ENCODE results near the gene GPC6.

Gene GPC6

GRCh38 chr13:93266681-93267080 is 40.1 kb downstream of the GPC6 start:
- no peaks in the 10 kb centered on the region for H3K27me3 ChIP-seq (ENCODE audit: low read depth)
- H3K36me3 ChIP-seq (replicated peaks): no peaks in the 10 kb centered on the region
- H3K4me1 ChIP-seq: peaks cover 18% of the 10 kb centered on the region
- in situ Hi-C loops (cut with MboI; ENCODE audit: low sequenced_read_pairs): no loop called here
- DNase-seq (ENCODE audit: low spot score in 2 of 2): peak in 1 of 2 experiments; percentile 57
- no peak overlapping the region for H3K4me3 ChIP-seq
- no peaks in the 10 kb centered on the region for H3K9me3 ChIP-seq

GRCh38 chr13:93268327-93269028 is 41.9 kb downstream of the GPC6 start:
- in situ Hi-C loops (cut with MboI; ENCODE audit: low sequenced_read_pairs): no loop called here
- no peaks in the 10 kb centered on the region for H3K9me3 ChIP-seq
- H3K4me1 ChIP-seq: peaks cover 18% of the 10 kb centered on the region
- no peak for DNase-seq (ENCODE audit: low spot score in 2 of 2)
- H3K27me3 ChIP-seq (ENCODE audit: low read depth): no peaks in the 10 kb centered on the region
- H3K4me3 ChIP-seq: no peak overlapping the region
- no peaks in the 10 kb centered on the region for H3K36me3 ChIP-seq (replicated peaks)

GRCh38 chr13:93270769-93271742 is 44.4 kb downstream of the GPC6 start:
- in situ Hi-C loops (cut with MboI; ENCODE audit: low sequenced_read_pairs): no loop called here
- Histone ChIP-seq H3K27me3 (ENCODE audit: low read depth) (no peaks in the 10 kb centered on the region), H3K9me3 (no peaks in the 10 kb centered on the region), H3K4me1 (peaks cover 18% of the 10 kb centered on the region), H3K36me3 (replicated peaks) (no peaks in the 10 kb centered on the region), H3K4me3 (no peak overlapping the region)
- peak in 1 of 2 experiments; percentile 57 for DNase-seq (ENCODE audit: low spot score in 2 of 2)

GRCh38 chr13:93279982-93280381 is 53.4 kb downstream of the GPC6 start:
- peak in 1 of 2 experiments; percentile 27 for DNase-seq (ENCODE audit: low spot score in 2 of 2)
- Histone ChIP-seq H3K36me3 (replicated peaks) (no peaks in the 10 kb centered on the region), H3K9me3 (no peaks in the 10 kb centered on the region), H3K4me3 (no peak overlapping the region), H3K27me3 (ENCODE audit: low read depth) (no peaks in the 10 kb centered on the region), H3K4me1 (peaks cover 38% of the 10 kb centered on the region)
- in situ Hi-C loops (cut with MboI; ENCODE audit: low sequenced_read_pairs): no loop called here

- Histone ChIP-seq H3K9me3 (no peaks in the 10 kb centered on the region), H3K27me3 (ENCODE audit: low read depth) (no peaks in the 10 kb centered on the region), H3K4me3 (no peak overlapping the region), H3K4me1 (peaks cover 38% of the 10 kb centered on the region), H3K36me3 (replicated peaks) (no peaks in the 10 kb centered on the region)
- DNase-seq (ENCODE audit: low spot score in 2 of 2): no peak
- in situ Hi-C loops (cut with MboI; ENCODE audit: low sequenced_read_pairs): no loop called here
These were observed 54.1 kb downstream of the GPC6 start for GRCh38 chr13:93280688-93281087.

DNA sequence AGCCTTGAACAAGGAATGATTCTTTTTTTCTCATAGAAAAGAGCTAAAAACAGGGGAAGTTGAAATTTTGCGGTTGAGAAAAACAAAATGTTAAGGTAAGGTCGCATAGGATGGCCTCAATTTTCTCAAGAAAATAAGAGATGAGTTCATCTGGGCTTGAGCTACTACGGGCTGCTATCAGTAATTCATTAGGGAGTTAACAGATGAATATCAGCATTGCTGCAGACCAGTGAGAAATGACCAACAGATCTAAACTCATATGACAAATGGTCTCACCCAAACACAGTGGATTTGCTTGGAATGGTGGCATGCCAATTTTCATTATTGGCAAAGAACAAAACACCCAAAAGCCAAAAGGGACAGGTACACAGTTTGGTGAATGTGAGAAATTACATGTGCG is 56.6 kb downstream of the GPC6 start:
- H3K9me3 ChIP-seq: no peaks in the 10 kb centered on the region
- no peak for DNase-seq (ENCODE audit: low spot score in 2 of 2)
- no peaks in the 10 kb centered on the region for H3K36me3 ChIP-seq (replicated peaks)
- in situ Hi-C loops (cut with MboI; ENCODE audit: low sequenced_read_pairs): no loop called here
- no peak overlapping the region for H3K4me3 ChIP-seq
- H3K27me3 ChIP-seq (ENCODE audit: low read depth): no peaks in the 10 kb centered on the region
- peaks cover 24% of the 10 kb centered on the region for H3K4me1 ChIP-seq

GRCh38 chr13:93284064-93284463 is 57.5 kb downstream of the GPC6 start:
- Histone ChIP-seq H3K4me3 (no peak overlapping the region), H3K27me3 (ENCODE audit: low read depth) (no peaks in the 10 kb centered on the region), H3K9me3 (no peaks in the 10 kb centered on the region), H3K36me3 (replicated peaks) (no peaks in the 10 kb centered on the region), H3K4me1 (peaks cover 19% of the 10 kb centered on the region)
- peak in 1 of 2 experiments; percentile 30 for DNase-seq (ENCODE audit: low spot score in 2 of 2)
- in situ Hi-C loops (cut with MboI; ENCODE audit: low sequenced_read_pairs): no loop called here

GRCh38 chr13:93286047-93286446 is 59.4 kb downstream of the GPC6 start:
- Histone ChIP-seq H3K36me3 (replicated peaks) (no peaks in the 10 kb centered on the region), H3K9me3 (no peaks in the 10 kb centered on the region), H3K4me3 (no peak overlapping the region), H3K27me3 (ENCODE audit: low read depth) (no peaks in the 10 kb centered on the region), H3K4me1 (peaks cover 6% of the 10 kb centered on the region)
- no peak for DNase-seq (ENCODE audit: low spot score in 2 of 2)
- in situ Hi-C loops (cut with MboI; ENCODE audit: low sequenced_read_pairs): no loop called here

DNA sequence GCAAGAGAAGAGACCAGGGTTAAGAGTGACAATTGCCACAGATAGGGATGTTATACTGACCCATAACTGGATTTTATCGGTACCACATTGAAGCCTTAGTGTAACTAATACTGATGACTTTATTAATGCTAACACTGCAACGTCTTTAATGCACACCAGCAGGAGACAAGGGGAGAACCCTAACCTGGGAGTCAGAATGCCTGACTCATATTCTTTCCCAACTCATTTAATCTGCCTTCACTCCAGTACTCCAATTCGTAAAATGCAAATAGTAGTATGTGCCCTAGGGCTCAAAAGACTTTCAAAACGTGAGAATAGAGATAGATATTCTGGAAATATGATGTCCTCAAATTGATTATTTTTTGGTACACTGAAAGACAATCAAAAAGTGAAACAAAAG is 62.4 kb downstream of the GPC6 start:
- no peak for DNase-seq (ENCODE audit: low spot score in 2 of 2)
- no peaks in the 10 kb centered on the region for H3K27me3 ChIP-seq (ENCODE audit: low read depth)
- H3K36me3 ChIP-seq (replicated peaks): no peaks in the 10 kb centered on the region
- no peak overlapping the region for H3K4me3 ChIP-seq
- H3K4me1 ChIP-seq: peaks cover under 1% of the 10 kb centered on the region; the same call in 1 of the 2 replicates
- in situ Hi-C loops (cut with MboI; ENCODE audit: low sequenced_read_pairs): no loop called here
- H3K9me3 ChIP-seq: no peaks in the 10 kb centered on the region

- Histone ChIP-seq H3K4me3 (no peak overlapping the region), H3K9me3 (no peaks in the 10 kb centered on the region), H3K27me3 (ENCODE audit: low read depth) (no peaks in the 10 kb centered on the region), H3K36me3 (replicated peaks) (no peaks in the 10 kb centered on the region), H3K4me1 (no peaks in the 10 kb centered on the region)
- DNase-seq (ENCODE audit: low spot score in 2 of 2): no peak
- in situ Hi-C loops (cut with MboI; ENCODE audit: low sequenced_read_pairs): no loop called here
These were observed 63.2 kb downstream of the GPC6 start for GRCh38 chr13:93289842-93290241.

DNA sequence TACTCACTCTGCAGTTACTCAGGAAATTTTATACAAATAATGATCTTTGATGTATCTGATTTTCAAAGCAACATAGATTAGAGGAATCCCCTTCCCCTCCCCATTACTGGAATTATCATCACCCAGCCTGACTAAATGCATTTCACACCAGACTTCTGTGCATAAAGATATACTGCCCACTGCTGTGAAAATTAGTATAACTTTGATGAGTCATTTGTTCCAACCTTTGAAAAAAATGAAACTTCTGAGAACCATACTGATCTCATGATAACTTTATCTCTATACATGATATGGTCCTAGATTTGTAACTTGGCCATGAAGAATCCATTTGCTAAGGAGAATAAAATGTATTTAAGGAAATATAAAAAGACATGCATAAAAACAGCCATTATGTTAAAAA is 63.9 kb downstream of the GPC6 start:
- Histone ChIP-seq H3K4me3 (no peak overlapping the region), H3K27me3 (ENCODE audit: low read depth) (no peaks in the 10 kb centered on the region), H3K36me3 (replicated peaks) (no peaks in the 10 kb centered on the region), H3K4me1 (no peaks in the 10 kb centered on the region), H3K9me3 (no peaks in the 10 kb centered on the region)
- DNase-seq (ENCODE audit: low spot score in 2 of 2): no peak
- in situ Hi-C loops (cut with MboI; ENCODE audit: low sequenced_read_pairs): no loop called here

DNA sequence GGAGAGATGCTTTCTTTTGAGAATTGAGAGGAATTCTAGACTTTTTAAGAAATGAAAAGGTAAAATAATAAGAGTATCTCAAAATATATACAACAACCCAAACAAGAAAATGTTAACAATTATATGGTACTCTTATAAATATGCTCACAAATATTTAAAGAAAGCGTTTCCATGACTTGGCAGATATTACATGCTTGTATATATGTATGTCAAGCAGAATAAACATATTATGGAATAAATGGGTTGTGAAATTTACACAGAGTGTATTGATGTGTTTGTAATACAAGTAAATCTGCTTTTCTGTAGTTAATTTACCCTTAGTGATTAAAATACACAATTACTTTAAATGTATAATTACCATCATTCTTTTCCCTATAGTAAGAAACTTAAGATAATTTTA is 65.8 kb downstream of the GPC6 start:
- Histone ChIP-seq H3K4me1 (no peaks in the 10 kb centered on the region), H3K4me3 (no peak overlapping the region), H3K27me3 (ENCODE audit: low read depth) (no peaks in the 10 kb centered on the region), H3K36me3 (replicated peaks) (no peaks in the 10 kb centered on the region), H3K9me3 (no peaks in the 10 kb centered on the region)
- in situ Hi-C loops (cut with MboI; ENCODE audit: low sequenced_read_pairs): no loop called here
- no peak for DNase-seq (ENCODE audit: low spot score in 2 of 2)

- H3K4me1 ChIP-seq: no peaks in the 10 kb centered on the region
- in situ Hi-C loops (cut with MboI; ENCODE audit: low sequenced_read_pairs): no loop called here
- H3K27me3 ChIP-seq (ENCODE audit: low read depth): no peaks in the 10 kb centered on the region
- no peaks in the 10 kb centered on the region for H3K36me3 ChIP-seq (replicated peaks)
- H3K4me3 ChIP-seq: no peak overlapping the region
- no peak for DNase-seq (ENCODE audit: low spot score in 2 of 2)
- H3K9me3 ChIP-seq: no peaks in the 10 kb centered on the region
These were observed 67.1 kb downstream of the GPC6 start for GRCh38 chr13:93293710-93294109.

DNA sequence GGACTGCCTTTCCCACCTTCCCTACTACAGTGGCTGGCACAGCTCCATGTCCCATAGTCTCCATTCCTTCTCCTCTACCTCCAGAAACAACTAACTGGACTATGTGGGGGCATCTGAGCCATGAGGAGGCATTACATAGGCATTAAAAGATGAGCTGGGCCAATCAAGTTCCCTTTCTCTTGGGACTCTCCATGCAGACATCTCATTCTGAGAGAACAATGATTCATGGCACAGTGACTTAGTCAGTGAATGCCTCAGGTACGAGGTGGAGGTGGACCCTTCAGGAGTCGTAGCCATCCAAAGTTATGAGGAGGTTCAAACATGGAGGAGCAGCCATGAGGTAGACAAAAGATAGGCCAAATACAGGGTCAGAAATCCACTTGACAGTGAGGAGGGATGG is 70.0 kb downstream of the GPC6 start:
- Histone ChIP-seq H3K4me3 (no peak overlapping the region), H3K36me3 (replicated peaks) (no peaks in the 10 kb centered on the region), H3K4me1 (no peaks in the 10 kb centered on the region), H3K27me3 (ENCODE audit: low read depth) (no peaks in the 10 kb centered on the region), H3K9me3 (no peaks in the 10 kb centered on the region)
- in situ Hi-C loops (cut with MboI; ENCODE audit: low sequenced_read_pairs): no loop called here
- DNase-seq (ENCODE audit: low spot score in 2 of 2): no peak

Data from HAP-1 (cell line).